Thoracic aorta (tissue), 2 donors: ENCODE results near the gene DDX52. TPM values are rescaled to one million over a fixed set of nuclear protein-coding genes. Genes with fewer than 3 reads are reported as not detected.

ENCODE experiments used
- ATAC-seq: fragments of 150-250 bp; one replicate; pipeline ENCODE4 v1.8.0; 2017; ENCODE audit warnings: low read depth; ENCODE audit not compliant: insufficient number of reproducible peaks, low FRiP score
- DNase-seq: peaks from one replicate; pipeline ENCODE4 v3.0.0-alpha.2; 2020; ENCODE audit warnings: low spot score
- H3K27ac ChIP-seq, 2 donors: fragments of 200-600 bp; sonication (generic); 1 replicate in 1 of 2; 2 replicates in 1 of 2; pipeline ENCODE4 v1.5.1; 2016; ENCODE audit warnings: mild to moderate bottlenecking in 2 of 2, moderate library complexity in 2 of 2
- H3K27me3 ChIP-seq: fragments of 200-600 bp; sonication (generic); replicated peaks from 2 replicates; pipeline ENCODE4 v1.6.0; 2016; ENCODE audit warnings: mild to moderate bottlenecking; ENCODE audit not compliant: insufficient read depth
- H3K36me3 ChIP-seq: fragments of 200-600 bp; sonication (generic); one replicate; pipeline ENCODE4 v1.5.1; 2016
- H3K4me1 ChIP-seq, 2 donors: fragments of 200-600 bp; sonication (generic); 1 replicate in 1 of 2; 2 replicates in 1 of 2; pipeline versions ENCODE4 v1.5.1 to v1.6.0; 2016; ENCODE audit warnings: low read depth in 2 of 2, mild to moderate bottlenecking in 1 of 2; ENCODE audit not compliant: control insufficient read depth in 1 of 2
- H3K4me3 ChIP-seq: fragments of 200-600 bp; sonication (generic); 2 replicates; pipeline ENCODE4 v1.5.1; 2016; ENCODE audit warnings: mild to moderate bottlenecking
- H3K9me3 ChIP-seq: fragments of 200-600 bp; sonication (generic); 2 replicates; pipeline ENCODE4 v1.5.1; 2016
- CTCF ChIP-seq: fragments of 200-600 bp; sonication (generic); IDR thresholded peaks from one replicate; pipeline ENCODE4 v1.5.1; 2019; ENCODE audit warnings: antibody characterized with exemption
- total RNA-seq, 2 donors: library from RNA; depleted of rRNA; stranded (reverse); fragments of >200 nt; gene quantifications; one replicate each; pipeline versions ENCODE4 v1.1.0 to v1.2.3, GENCODE V29; 2016

Gene DDX52
- total RNA-seq, 2 donors from 2014 or later, result 9.2 to 22.7 TPM

- ATAC-seq, result no peak
Observed at GRCh38 chr17:37662353-37662752, 19.1 kb upstream of the DDX52 start.

GRCh38 chr17:37661400-37662014 lies 18.3 kb upstream of the DDX52 start:
- no peak for TF ChIP-seq CTCF
- Histone ChIP-seq H3K4me1 (no peaks in the 10 kb centered on the region), H3K9me3 (no peaks in the 10 kb centered on the region), H3K4me3 (no peak overlapping the region), H3K36me3 (no peaks in the 10 kb centered on the region), H3K27ac (no peak overlapping the region), H3K27me3 (no peaks in the 10 kb centered on the region)
- DNase-seq (no peak), ATAC-seq (no peak)

More at GRCh38 chr17:37662353-37662752, 19.1 kb upstream of the DDX52 start:
- no peaks in the 10 kb centered on the region for H3K4me1 ChIP-seq
- H3K4me3 ChIP-seq, result no peak overlapping the region
- no peaks in the 10 kb centered on the region for H3K36me3 ChIP-seq
- H3K27me3 ChIP-seq, result no peaks in the 10 kb centered on the region
- no peaks in the 10 kb centered on the region for H3K9me3 ChIP-seq
- TF ChIP-seq CTCF, result no peak
- DNase-seq, result no peak
- no peak overlapping the region for H3K27ac ChIP-seq

GRCh38 chr17:37659925-37660324 lies 16.7 kb upstream of the DDX52 start:
- H3K36me3 ChIP-seq, result no peaks in the 10 kb centered on the region
- no peak overlapping the region for H3K4me3 ChIP-seq
- no peak for TF ChIP-seq CTCF
- DNase-seq, result no peak
- H3K27ac ChIP-seq, result no peak overlapping the region
- H3K27me3 ChIP-seq, result no peaks in the 10 kb centered on the region
- no peaks in the 10 kb centered on the region for H3K4me1 ChIP-seq
- no peak for ATAC-seq
- H3K9me3 ChIP-seq, result no peaks in the 10 kb centered on the region

- no peaks in the 10 kb centered on the region for H3K36me3 ChIP-seq
- DNase-seq, result no peak
- no peaks in the 10 kb centered on the region for H3K27me3 ChIP-seq
- no peak overlapping the region for H3K4me3 ChIP-seq
- ATAC-seq, result no peak
- TF ChIP-seq CTCF, result no peak
- no peaks in the 10 kb centered on the region for H3K9me3 ChIP-seq
- H3K4me1 ChIP-seq, result no peaks in the 10 kb centered on the region
- H3K27ac ChIP-seq, result no peak overlapping the region
Observed at GRCh38 chr17:37657202-37657601, 14.0 kb upstream of the DDX52 start.

- DNase-seq (no peak), ATAC-seq (no peak)
- no peaks in the 10 kb centered on the region for H3K4me1 ChIP-seq
- TF ChIP-seq CTCF, result no peak
- no peaks in the 10 kb centered on the region for H3K36me3 ChIP-seq
- H3K4me3 ChIP-seq, result no peak overlapping the region
- H3K9me3 ChIP-seq, result no peaks in the 10 kb centered on the region
- no peaks in the 10 kb centered on the region for H3K27me3 ChIP-seq
- no peak overlapping the region for H3K27ac ChIP-seq
Observed at GRCh38 chr17:37651849-37652248, 8.6 kb upstream of the DDX52 start.
